K562 (cell line): Measurements from ENCODE around the gene TMEM150C. TPM values are rescaled to one million over a fixed set of nuclear protein-coding genes. Genes with fewer than 3 reads are reported as not detected.

ENCODE experiments used
- ATAC-seq: fragments of 200-7000 bp; cut with Tn5 transposase; 3 replicates; pipeline ENCODE4 v1.9.1; 2020; ENCODE audit warnings: moderate library complexity
- BruUV-seq: library from RNA; stranded (reverse); fragments of 400-500 nt; replicated peaks from 2 replicates; lab custom pipeline; 2021; lab: Mats Ljungman, UMichigan
- CTCF ChIA-PET: fragments of 300-600 bp; formaldehyde crosslinking; extraction: SDS; loops from one replicate; lab custom pipeline; 2021; ENCODE audit warnings: low intra/inter-chr PET ratio; lab: Yijun Ruan, JAX
- POLR2A ChIA-PET: fragments of 300-600, 350-650 bp; sonication (Branson Sonifier 250); formaldehyde crosslinking; extraction: SDS; loops from one replicate; lab custom pipeline; 2021; ENCODE audit warnings: antibody characterized with exemption, inconsistent platforms; lab: Yijun Ruan, JAX
- DNase-seq, 4 experiments: peaks; one replicate each; pipeline versions ENCODE4 v3.0.0 to v3.0.0-alpha.2; 2011 to 2018; ENCODE audit warnings: low spot score in 3 of 4, mixed read lengths in 3 of 4; ENCODE audit errors: extremely low read depth in 1 of 4
- FAIRE-seq: peaks from 2 replicates; lab custom pipeline; 2011; peaks lifted over from hg19 to GRCh38; lab: Jason Lieb, UNC
- H2AFZ ChIP-seq: 2 replicates; pipeline ENCODE4 v1.6.0; 2011; ENCODE audit warnings: low read depth, low read length, control low read depth, inconsistent platforms
- H3K27ac ChIP-seq: fragments of 200-600 bp; 3 replicates; pipeline ENCODE4 v1.8.0; 2011; ENCODE audit warnings: low read depth, mild to moderate bottlenecking, control low read depth, inconsistent platforms, low read length, moderate library complexity, mixed read lengths; ENCODE audit errors: extremely low read depth
- H3K27me3 ChIP-seq, 2 experiments: fragments of 300-600 bp in 1 of 2; 2 replicates in 1 of 2; 3 replicates in 1 of 2; pipeline versions ENCODE4 v1.6.0 to v1.8.0; 2011; ENCODE audit warnings: inconsistent platforms in 2 of 2, low read length in 2 of 2, mild to moderate bottlenecking in 1 of 2, mixed read lengths in 1 of 2, moderate library complexity in 1 of 2; ENCODE audit not compliant: control insufficient read depth in 2 of 2, insufficient read depth in 2 of 2
- H3K36me3 ChIP-seq: fragments of 300-600 bp; 3 replicates; pipeline ENCODE4 v1.8.0; 2011; ENCODE audit warnings: mild to moderate bottlenecking, low read length, inconsistent platforms; ENCODE audit not compliant: control insufficient read depth, insufficient read depth
- H3K4me1 ChIP-seq, 2 experiments: fragments of 200-600 bp in 1 of 2; replicated peaks in 1 of 2; 2 replicates in 1 of 2; 3 replicates in 1 of 2; pipeline versions ENCODE4 v1.5.1 to v1.8.0; 2011; ENCODE audit warnings: inconsistent platforms in 2 of 2, low read length in 2 of 2, mild to moderate bottlenecking in 1 of 2, mixed read lengths in 1 of 2, moderate library complexity in 1 of 2; ENCODE audit not compliant: control insufficient read depth in 2 of 2, insufficient read depth in 2 of 2
- H3K4me2 ChIP-seq: 2 replicates; pipeline ENCODE4 v1.6.1; 2011; ENCODE audit warnings: low read length, control low read depth, inconsistent platforms, mixed read lengths; ENCODE audit not compliant: insufficient read depth
- H3K4me3 ChIP-seq: fragments of 200-600 bp; sonication (generic), shearing (Covaris generic); 2 replicates; pipeline ENCODE4 v1.5.1; 2016; ENCODE audit warnings: control low read depth, inconsistent platforms
- H3K79me2 ChIP-seq: fragments of 200-600 bp; 3 replicates; pipeline ENCODE4 v1.8.0; 2011; ENCODE audit warnings: low read length, inconsistent platforms; ENCODE audit not compliant: control insufficient read depth, insufficient read depth
- H3K9ac ChIP-seq, 2 experiments: 2 replicates each; pipeline versions ENCODE4 v1.6.0 to v1.6.1; 2011; ENCODE audit warnings: low read depth in 2 of 2, low read length in 2 of 2, control low read depth in 1 of 2, inconsistent platforms in 1 of 2, mild to moderate bottlenecking in 1 of 2, mixed read lengths in 1 of 2; ENCODE audit not compliant: insufficient read depth in 1 of 2
- H3K9me1 ChIP-seq: one replicate; pipeline ENCODE4 v1.6.0; 2011; ENCODE audit warnings: inconsistent platforms, mild to moderate bottlenecking, low read length, moderate library complexity; ENCODE audit not compliant: control insufficient read depth, insufficient read depth
- H3K9me3 ChIP-seq: replicated peaks from 2 replicates; pipeline ENCODE4 v1.5.1; 2011; ENCODE audit warnings: low read depth, low read length, inconsistent platforms; ENCODE audit not compliant: control insufficient read depth, insufficient read depth
- H4K20me1 ChIP-seq: replicated peaks from 2 replicates; pipeline ENCODE4 v1.6.1; 2011; ENCODE audit warnings: low read length, inconsistent platforms, mixed read lengths; ENCODE audit not compliant: control insufficient read depth, insufficient read depth
- ADNP ChIP-seq: fragments of 200-800 bp; sonication (Bioruptor generic); IDR thresholded peaks from 2 replicates; pipeline ENCODE4 v1.6.1; 2016; ENCODE audit warnings: missing genetic modification characterization, missing compliant biosample characterization
- DACH1 ChIP-seq: fragments of 450-650 bp; IDR thresholded peaks from 2 replicates; pipeline ENCODE4 v1.6.1; 2018; ENCODE audit not compliant: partially characterized antibody
- FOS ChIP-seq: IDR thresholded peaks from 3 replicates; pipeline ENCODE4 v1.6.1; 2011; ENCODE audit not compliant: insufficient read length; ENCODE audit errors: extremely low read depth
- PHF21A ChIP-seq: fragments of 450-650 bp; IDR thresholded peaks from 2 replicates; pipeline ENCODE4 v1.6.1; 2017; ENCODE audit warnings: low read depth, borderline replicate concordance
- THRA ChIP-seq: fragments of 450-650 bp; IDR thresholded peaks from 2 replicates; pipeline ENCODE4 v1.6.1; 2017; ENCODE audit warnings: mild to moderate bottlenecking, moderate library complexity
- WGBS: fragments of 100-300 bp; shearing (Covaris generic); methylation state at CpG from one replicate; pipeline ENCODE4 v1.1.6; 2016; ENCODE audit warnings: low coverage, mixed read lengths; ENCODE audit not compliant: insufficient coverage; ENCODE audit errors: missing lambda C conversion rate; 5-methylcytosine and 5-hydroxymethylcytosine counted together
- in situ Hi-C: fragments of 300-500 bp; cut with MboI; formaldehyde crosslinking; loops from 4 replicates; pipeline ENCODE4 v1.15.0; 2018; ENCODE audit warnings: inconsistent platforms, mixed read lengths
- intact Hi-C: fragments of 100-400 bp; cut with micrococcal nuclease; formaldehyde crosslinking; loops from 2 replicates; pipeline ENCODE4 v1.14.2; 2022
- polyA plus RNA-seq, 8 experiments: library from polyadenylated mRNA; depleted of rRNA in 4 of 8; stranded (reverse) in 5 of 8; unstranded in 3 of 8; fragments of >200 nt; fragmentation: Nextera tagmentation in 2 of 8; fragmentation: Illumina TruSeq in 1 of 8; extraction: Ambion mirVana in 2 of 8; extraction: Trizol in 1 of 8; gene quantifications; 2 replicates each; pipeline versions ENCODE4 v1.2.1 to v1.2.3, GENCODE V29; 2011 to 2014; ENCODE audit warnings: inconsistent platforms in 1 of 8, missing spikeins in 1 of 8
- total RNA-seq, 7 experiments: library from RNA; depleted of rRNA in 6 of 7; stranded (reverse); fragments of >200 nt in 6 of 7; fragmentation: Illumina TruSeq in 2 of 7; extraction: Trizol in 2 of 7; gene quantifications; 2 replicates each; pipeline versions ENCODE4 v1.2.1 to v1.2.3, GENCODE V29; 2011 to 2021; ENCODE audit warnings: low replicate concordance in 1 of 7
- TF ChIP-seq, protein P1 (sequence below), 2 experiments: fragments of 450-650 bp; IDR thresholded peaks; 2 replicates each; pipeline ENCODE4 v1.6.1; 2016; ENCODE audit warnings: mild to moderate bottlenecking in 2 of 2, borderline replicate concordance in 1 of 2, low read depth in 1 of 2, moderate library complexity in 1 of 2

The TMEM150C gene
- total and polyA plus RNA-seq, 9 of the 15 experiments (the other 6 are each of a cell fraction or from before 2014, with no cell fraction given): 0.07 TPM; not detected in 8

GRCh38 chr4:82491251-82491960 lies 70.4 kb downstream of the TMEM150C start:
- Histone ChIP-seq H3K9me3 (no peaks in the 10 kb centered on the region), H3K36me3 (no peaks in the 10 kb centered on the region), H3K9ac (no peak overlapping the region), H4K20me1 (no peaks in the 10 kb centered on the region), H2AFZ (no peak overlapping the region), H3K4me2 (no peak overlapping the region), H3K4me1 (no peaks in the 10 kb centered on the region), H3K27ac (no peak overlapping the region), H3K9me1 (no peaks in the 10 kb centered on the region), H3K79me2 (no peaks in the 10 kb centered on the region), H3K4me3 (no peak overlapping the region), H3K27me3 (peaks cover 25 to 30% of the 10 kb centered on the region in 2 experiments)
- no peak for FAIRE-seq
- DNase-seq: no peak
- CTCF ChIA-PET: no interaction called here
- intact Hi-C loops (no loop called here), in situ Hi-C loops (no loop called here)
- ATAC-seq: no peak
- BruUV-seq: no TSS peak
- TF ChIP-seq ADNP (tag) (no peak), DACH1 (no peak), FOS (no peak), PHF21A (no peak), THRA (no peak)
- TF ChIP-seq, protein P1, sequence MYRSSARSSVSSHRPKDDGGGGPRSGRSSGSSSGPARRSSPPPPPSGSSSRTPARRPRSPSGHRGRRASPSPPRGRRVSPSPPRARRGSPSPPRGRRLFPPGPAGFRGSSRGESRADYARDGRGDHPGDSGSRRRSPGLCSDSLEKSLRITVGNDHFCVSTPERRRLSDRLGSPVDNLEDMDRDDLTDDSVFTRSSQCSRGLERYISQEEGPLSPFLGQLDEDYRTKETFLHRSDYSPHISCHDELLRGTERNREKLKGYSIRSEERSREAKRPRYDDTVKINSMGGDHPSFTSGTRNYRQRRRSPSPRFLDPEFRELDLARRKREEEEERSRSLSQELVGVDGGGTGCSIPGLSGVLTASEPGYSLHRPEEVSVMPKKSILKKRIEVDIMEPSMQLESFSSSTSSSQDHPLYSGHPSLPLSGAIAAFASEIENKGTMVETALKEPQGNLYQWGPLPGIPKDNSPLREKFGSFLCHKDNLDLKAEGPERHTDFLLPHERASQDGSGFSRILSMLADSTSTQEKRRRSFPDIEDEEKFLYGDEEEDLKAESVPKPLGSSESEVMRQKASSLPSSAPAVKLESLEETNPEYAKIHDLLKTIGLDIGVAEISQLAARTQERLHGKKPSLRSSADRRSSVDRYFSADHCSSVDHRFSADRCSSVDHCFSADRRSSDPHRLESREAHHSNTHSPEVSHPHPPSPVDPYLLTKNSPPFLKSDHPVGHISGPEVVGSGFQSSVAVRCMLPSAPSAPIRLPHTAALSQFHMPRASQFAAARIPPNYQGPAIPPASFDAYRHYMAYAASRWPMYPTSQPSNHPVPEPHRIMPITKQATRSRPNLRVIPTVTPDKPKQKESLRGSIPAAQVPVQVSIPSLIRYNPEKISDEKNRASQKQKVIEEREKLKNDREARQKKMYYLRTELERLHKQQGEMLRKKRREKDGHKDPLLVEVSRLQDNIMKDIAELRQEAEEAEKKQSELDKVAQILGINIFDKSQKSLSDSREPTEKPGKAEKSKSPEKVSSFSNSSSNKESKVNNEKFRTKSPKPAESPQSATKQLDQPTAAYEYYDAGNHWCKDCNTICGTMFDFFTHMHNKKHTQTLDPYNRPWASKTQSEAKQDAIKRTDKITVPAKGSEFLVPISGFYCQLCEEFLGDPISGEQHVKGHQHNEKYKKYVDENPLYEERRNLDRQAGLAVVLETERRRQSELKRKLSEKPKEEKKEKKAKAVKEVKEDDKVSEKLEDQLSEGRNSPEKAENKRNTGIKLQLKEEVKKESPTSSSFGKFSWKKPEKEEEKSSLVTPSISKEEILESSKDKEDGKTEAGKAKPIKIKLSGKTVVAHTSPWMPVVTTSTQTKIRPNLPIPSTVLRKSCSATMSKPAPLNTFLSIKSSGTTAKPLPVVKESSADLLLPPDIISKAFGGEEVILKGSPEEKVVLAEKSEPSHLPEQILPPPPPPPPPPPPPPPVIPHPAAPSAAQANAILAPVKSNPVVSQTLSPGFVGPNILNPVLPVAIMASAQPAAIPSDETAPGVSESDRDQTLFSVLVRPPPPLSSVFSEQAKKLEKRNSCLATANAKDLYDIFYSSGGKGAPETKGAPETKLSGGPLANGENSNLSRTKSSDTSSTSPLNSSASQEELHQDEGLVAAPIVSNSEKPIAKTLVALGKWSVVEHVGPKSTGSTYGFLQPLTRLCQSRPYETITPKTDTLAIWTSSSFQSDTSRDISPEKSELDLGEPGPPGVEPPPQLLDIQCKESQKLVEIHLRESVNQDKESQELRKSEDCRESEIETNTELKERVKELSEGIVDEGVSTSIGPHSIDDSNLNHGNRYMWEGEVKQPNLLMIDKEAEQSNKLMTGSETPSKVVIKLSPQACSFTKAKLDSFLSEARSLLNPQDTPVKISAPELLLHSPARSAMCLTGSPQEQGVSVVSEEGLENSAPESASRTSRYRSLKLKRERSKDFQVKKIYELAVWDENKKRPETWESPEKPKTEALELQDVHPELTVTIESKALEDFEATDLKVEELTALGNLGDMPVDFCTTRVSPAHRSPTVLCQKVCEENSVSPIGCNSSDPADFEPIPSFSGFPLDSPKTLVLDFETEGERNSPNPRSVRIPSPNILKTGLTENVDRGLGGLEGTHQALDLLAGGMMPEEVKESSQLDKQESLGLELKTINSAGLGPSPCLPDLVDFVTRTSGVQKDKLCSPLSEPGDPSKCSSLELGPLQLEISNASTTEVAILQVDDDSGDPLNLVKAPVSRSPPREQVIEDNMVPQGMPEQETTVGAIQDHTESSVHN (IDR thresholded peaks at IDR 0.05; ENCODE audit: borderline replicate concordance in 1 of 2, low read depth in 1 of 2): no peak
- 0% methylated on average over 10 of the region's 10 CpGs for WGBS
- POLR2A ChIA-PET: interaction anchor here (0.7 kb wide), 1 partner anchor 212 kb away, joined by 3 read pairs; no protein-coding TSS in a partner anchor
